ENCODE data around the gene IL4R. TPM values are rescaled to one million over a fixed set of nuclear protein-coding genes. Genes with fewer than 3 reads are reported as not detected.

The IL4R gene
- total RNA-seq, 1 experiment from 2014 or later = 32.6 TPM

- Histone ChIP-seq H3K9me3 (no peaks in the 10 kb centered on the region; the same call in 1 of the 2 replicates), H3K4me3 (ENCODE audit: low read depth, low read length) (no peak overlapping the region), H3K4me1 (no peaks in the 10 kb centered on the region), H3K36me3 (ENCODE audit: control insufficient read depth, insufficient read depth, low read length) (no peaks in the 10 kb centered on the region), H3K27me3 (replicated peaks; ENCODE audit: control insufficient read depth, insufficient read depth, low read length) (no peaks in the 10 kb centered on the region)
- H3K36me3 Mint-ChIP-seq (ENCODE audit: insufficient read depth, unreplicated experiment) = no peaks in the 10 kb centered on the region
- H3K9me3 Mint-ChIP-seq (ENCODE audit: unreplicated experiment) = peaks cover 6% of the 10 kb centered on the region
- H3K4me1 Mint-ChIP-seq (ENCODE audit: low read depth, unreplicated experiment) = no peaks in the 10 kb centered on the region
- ChIA-PET CTCF (no interaction called here), POLR2A (no interaction called here)
- BruUV-seq (replicated peaks) = no TSS peak
- no peak overlapping the region for H3K4me3 Mint-ChIP-seq (ENCODE audit: unreplicated experiment)
- no peaks in the 10 kb centered on the region for H3K27me3 Mint-ChIP-seq (ENCODE audit: insufficient read depth, unreplicated experiment)
- no peak overlapping the region for H3K27ac Mint-ChIP-seq (ENCODE audit: unreplicated experiment)
- intact Hi-C loops (cut with micrococcal nuclease; ENCODE audit: unreplicated experiment) = no loop called here
- DNase-seq = no peak
- no peak for TF ChIP-seq CTCF (IDR thresholded peaks at IDR 0.05; ENCODE audit: insufficient read depth in 1 of 2, low read depth in 1 of 2, low read length in 1 of 2, severe bottlenecking in 1 of 2, unreplicated experiment in 1 of 2)
Measured at GRCh38 chr16:27305839-27306442, 7.8 kb upstream of the IL4R start.

GRCh38 chr16:27308792-27309191 lies 5.0 kb upstream of the IL4R start:
- no peak overlapping the region for H3K27ac Mint-ChIP-seq (ENCODE audit: unreplicated experiment)
- no peak for DNase-seq
- H3K4me3 Mint-ChIP-seq (ENCODE audit: unreplicated experiment) = no peak overlapping the region
- Histone ChIP-seq H3K36me3 (ENCODE audit: control insufficient read depth, insufficient read depth, low read length) (no peaks in the 10 kb centered on the region), H3K27me3 (replicated peaks; ENCODE audit: control insufficient read depth, insufficient read depth, low read length) (no peaks in the 10 kb centered on the region), H3K4me3 (ENCODE audit: low read depth, low read length) (no peak overlapping the region), H3K9me3 (no peaks in the 10 kb centered on the region; the same call in 1 of the 2 replicates), H3K4me1 (peaks cover 15% of the 10 kb centered on the region)
- intact Hi-C loops (cut with micrococcal nuclease; ENCODE audit: unreplicated experiment) = no loop called here
- POLR2A ChIA-PET = no interaction called here
- peaks cover 6% of the 10 kb centered on the region for H3K36me3 Mint-ChIP-seq (ENCODE audit: insufficient read depth, unreplicated experiment)
- BruUV-seq (replicated peaks) = no TSS peak
- H3K27me3 Mint-ChIP-seq (ENCODE audit: insufficient read depth, unreplicated experiment) = no peaks in the 10 kb centered on the region
- H3K9me3 Mint-ChIP-seq (ENCODE audit: unreplicated experiment) = peaks cover 6% of the 10 kb centered on the region
- peaks cover 11% of the 10 kb centered on the region for H3K4me1 Mint-ChIP-seq (ENCODE audit: low read depth, unreplicated experiment)
- CTCF ChIA-PET = no interaction called here
- no peak for TF ChIP-seq CTCF (IDR thresholded peaks at IDR 0.05; ENCODE audit: insufficient read depth in 1 of 2, low read depth in 1 of 2, low read length in 1 of 2, severe bottlenecking in 1 of 2, unreplicated experiment in 1 of 2)

- no peak for DNase-seq
- no peaks in the 10 kb centered on the region; the same call in 1 of the 2 replicates for H3K9me3 ChIP-seq
- Mint-ChIP-seq H3K27me3 (ENCODE audit: insufficient read depth, unreplicated experiment) (no peaks in the 10 kb centered on the region), H3K4me1 (ENCODE audit: low read depth, unreplicated experiment) (peaks cover 19% of the 10 kb centered on the region), H3K27ac (ENCODE audit: unreplicated experiment) (no peak overlapping the region), H3K9me3 (ENCODE audit: unreplicated experiment) (peaks cover 6% of the 10 kb centered on the region), H3K4me3 (ENCODE audit: unreplicated experiment) (no peak overlapping the region), H3K36me3 (ENCODE audit: insufficient read depth, unreplicated experiment) (peaks cover 6% of the 10 kb centered on the region)
- H3K27me3 ChIP-seq (replicated peaks; ENCODE audit: control insufficient read depth, insufficient read depth, low read length) = no peaks in the 10 kb centered on the region
- H3K4me1 ChIP-seq = peaks cover 25% of the 10 kb centered on the region
- no peak for TF ChIP-seq CTCF (IDR thresholded peaks at IDR 0.05; ENCODE audit: insufficient read depth in 1 of 2, low read depth in 1 of 2, low read length in 1 of 2, severe bottlenecking in 1 of 2, unreplicated experiment in 1 of 2)
- no TSS peak for BruUV-seq (replicated peaks)
- POLR2A ChIA-PET = no interaction called here
- intact Hi-C loops (cut with micrococcal nuclease; ENCODE audit: unreplicated experiment) = loop anchor here (10.0 kb wide), 1 partner anchor 76 kb away; no protein-coding TSS in a partner anchor
- no peak overlapping the region for H3K4me3 ChIP-seq (ENCODE audit: low read depth, low read length)
- H3K36me3 ChIP-seq (ENCODE audit: control insufficient read depth, insufficient read depth, low read length) = no peaks in the 10 kb centered on the region
- CTCF ChIA-PET = no interaction called here
Measured at GRCh38 chr16:27310576-27311447, 3.0 kb upstream of the IL4R start.

Data from Caco-2 (cell line).